HEK293T (cell line): ENCODE measurements around the gene LGALS7.

ENCODE experiments used
- CTBP1 ChIP-seq: fragments of 450-650 bp; IDR thresholded peaks from 2 replicates; pipeline ENCODE4 v1.6.1; 2016; ENCODE audit warnings: borderline replicate concordance
- ELF4 ChIP-seq: fragments of 450-650 bp; IDR thresholded peaks from 2 replicates; pipeline ENCODE4 v1.6.1; 2017; ENCODE audit warnings: antibody characterized with exemption
- FOXM1 ChIP-seq: fragments of 450-650 bp; IDR thresholded peaks from 2 replicates; pipeline ENCODE4 v1.6.1; 2017; ENCODE audit warnings: mild to moderate bottlenecking, borderline replicate concordance
- LEF1 ChIP-seq: fragments of 450-650 bp; IDR thresholded peaks from 2 replicates; pipeline ENCODE4 v1.6.1; 2017; ENCODE audit warnings: mild to moderate bottlenecking, borderline replicate concordance
- NFRKB ChIP-seq: fragments of 450-650 bp; IDR thresholded peaks from 2 replicates; pipeline ENCODE4 v1.6.1; 2016; ENCODE audit warnings: mild to moderate bottlenecking, moderate library complexity
- SP1 ChIP-seq: fragments of 450-650 bp; IDR thresholded peaks from 2 replicates; pipeline ENCODE4 v1.6.1; 2017
- SUZ12 ChIP-seq: fragments of 450-650 bp; IDR thresholded peaks from 2 replicates; pipeline ENCODE4 v1.6.1; 2016; ENCODE audit warnings: mild to moderate bottlenecking
- TARDBP ChIP-seq: fragments of 450-650 bp; IDR thresholded peaks from 2 replicates; pipeline ENCODE4 v1.6.1; 2016

DNA sequence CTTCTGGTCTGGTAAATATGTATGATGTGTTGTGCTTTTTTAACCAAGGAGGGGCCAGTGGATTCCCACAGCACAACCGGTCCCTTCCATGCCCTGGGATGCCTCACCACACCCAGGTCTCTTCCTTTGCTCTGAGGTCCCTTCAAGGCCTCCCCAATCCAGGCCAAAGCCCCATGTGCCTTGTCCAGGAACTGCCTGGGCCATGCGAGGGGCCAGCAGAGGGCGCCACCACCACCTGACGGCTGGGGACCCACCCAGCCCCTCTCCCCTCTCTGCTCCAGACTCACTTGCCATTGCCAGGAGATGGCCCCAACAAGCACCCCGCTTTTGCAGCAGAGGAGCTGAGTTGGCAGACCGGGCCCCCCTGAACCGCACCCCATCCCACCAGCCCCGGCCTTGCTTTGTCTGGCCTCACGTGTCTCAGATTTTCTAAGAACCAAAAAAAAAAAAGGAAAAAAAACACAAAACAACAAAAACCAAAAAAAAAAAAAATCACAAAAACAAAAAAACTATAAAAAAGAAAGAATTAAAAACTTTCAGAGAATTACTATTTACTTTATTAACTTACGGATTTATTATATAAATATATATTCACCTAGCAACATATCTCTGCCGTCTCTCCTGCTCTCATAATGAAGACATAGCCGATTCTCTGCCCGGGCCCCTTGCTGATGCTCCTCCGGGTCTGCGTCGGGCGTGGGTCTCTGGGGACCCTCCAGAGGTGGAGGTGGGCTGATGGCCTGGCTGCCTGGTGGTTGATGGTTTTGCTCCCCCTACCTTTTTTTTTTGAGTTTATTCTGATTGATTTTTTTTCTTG is 43.5 kb downstream of the LGALS7 start:
- TF ChIP-seq CTBP1 (no peak), TARDBP (no peak), NFRKB (no peak), SUZ12 (no peak), ELF4 (no peak), SP1 (no peak), LEF1 (no peak), FOXM1 (no peak)
